AG04450 (cell line): ENCODE measurements around the gene AMPH. TPM values are rescaled to one million over a fixed set of nuclear protein-coding genes. Genes with fewer than 3 reads are reported as not detected.

ENCODE experiments used
- CTCF ChIA-PET: fragments of 300-600, 350-600 bp; formaldehyde crosslinking; extraction: SDS; loops from one replicate; lab custom pipeline; 2022; ENCODE audit warnings: antibody characterized with exemption, inconsistent platforms; lab: Charles Lee
- POLR2A ChIA-PET: fragments of 350-600 bp; formaldehyde crosslinking; extraction: SDS; loops from one replicate; lab custom pipeline; 2021; ENCODE audit warnings: antibody characterized with exemption, inconsistent platforms; lab: Yijun Ruan, JAX
- DNase-seq: peaks from one replicate; pipeline ENCODE4 v3.0.0-alpha.2; 2011; ENCODE audit warnings: low read depth, low spot score
- H3K27ac ChIP-seq: one replicate; pipeline ENCODE4 v1.5.1; 2012; ENCODE audit warnings: low read depth, low read length, control low read depth
- H3K27me3 ChIP-seq: one replicate; pipeline ENCODE4 v1.6.0; 2012; ENCODE audit warnings: low read length; ENCODE audit not compliant: control insufficient read depth, insufficient read depth
- H3K4me3 ChIP-seq: 2 replicates; pipeline ENCODE4 v1.5.1; 2011; ENCODE audit warnings: mild to moderate bottlenecking, low read depth, low read length, control low read depth
- H3K9me3 ChIP-seq: 2 replicates; pipeline ENCODE4 v1.5.1; 2012; ENCODE audit warnings: low read length; ENCODE audit not compliant: control insufficient read depth, insufficient read depth
- CTCF ChIP-seq: IDR thresholded peaks from 2 replicates; pipeline ENCODE4 v1.5.1; 2011; ENCODE audit warnings: low read depth, low read length, control low read depth, inconsistent platforms
- polyA plus RNA-seq: library from polyadenylated mRNA; depleted of rRNA; stranded (reverse); fragments of >200 nt; gene quantifications from 2 replicates; pipeline ENCODE4 v1.2.3, GENCODE V29; 2011
- small RNA-seq: library from RNA; depleted of rRNA; stranded (forward); fragments of <200 nt; gene quantifications from one replicate; pipeline ENCODE3, GENCODE V24; 2012; ENCODE audit warnings: low read depth; ENCODE audit not compliant: insufficient read length

AMPH gene
- polyA plus RNA-seq, 1 experiment = 19.5 TPM

DNA sequence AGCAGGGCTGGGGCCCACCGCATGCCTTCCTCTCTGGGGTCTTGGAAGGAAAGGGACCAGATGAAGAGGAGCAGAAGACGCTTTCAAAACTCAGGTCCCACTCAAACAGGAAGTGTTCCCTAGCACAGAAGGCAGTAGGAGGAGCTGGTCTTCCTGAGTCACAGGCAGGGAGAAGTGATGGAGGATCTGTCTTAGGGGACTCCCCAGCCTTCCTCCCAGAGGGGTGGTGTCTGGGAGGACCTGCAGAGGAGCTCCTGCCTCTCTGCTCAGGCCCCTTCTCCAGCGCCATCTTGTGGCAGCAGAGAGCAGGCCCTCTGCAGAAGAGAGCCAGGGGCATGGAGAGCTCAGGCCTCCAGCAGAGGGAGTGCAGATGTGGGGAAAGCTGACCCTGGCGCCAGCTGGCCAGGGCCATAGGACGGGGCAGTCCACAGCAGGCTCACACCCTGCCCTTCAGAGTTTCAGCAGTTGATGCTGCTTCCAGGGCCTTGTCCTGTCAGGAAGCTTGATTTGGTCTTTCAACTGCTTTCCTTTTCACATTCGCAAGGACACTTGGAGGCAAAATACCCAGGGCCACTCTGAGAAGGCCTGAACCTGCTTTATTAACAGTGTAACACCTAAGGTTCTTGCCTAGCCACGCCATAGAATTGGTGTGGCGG lies 295.6 kb downstream of the AMPH start:
- DNase-seq = peak; percentile 77
- Histone ChIP-seq H3K9me3 (no peaks in the 10 kb centered on the region), H3K27me3 (no peaks in the 10 kb centered on the region), H3K4me3 (peak overlapping the region; percentile 22), H3K27ac (no peak overlapping the region)
- ChIA-PET CTCF (interaction anchor here (0.6 to 5.4 kb wide), 65 partner anchors 9 to 1667 kb away, joined by 3 to 114 read pairs (median 4); partner anchors contain the start of gene STARD3NL), POLR2A (interaction anchor here (0.7 to 0.9 kb wide), 2 partner anchors 14 to 120 kb away, joined by 3 to 4 read pairs; no protein-coding TSS in a partner anchor)
- peak; percentile 99 for TF ChIP-seq CTCF

DNA sequence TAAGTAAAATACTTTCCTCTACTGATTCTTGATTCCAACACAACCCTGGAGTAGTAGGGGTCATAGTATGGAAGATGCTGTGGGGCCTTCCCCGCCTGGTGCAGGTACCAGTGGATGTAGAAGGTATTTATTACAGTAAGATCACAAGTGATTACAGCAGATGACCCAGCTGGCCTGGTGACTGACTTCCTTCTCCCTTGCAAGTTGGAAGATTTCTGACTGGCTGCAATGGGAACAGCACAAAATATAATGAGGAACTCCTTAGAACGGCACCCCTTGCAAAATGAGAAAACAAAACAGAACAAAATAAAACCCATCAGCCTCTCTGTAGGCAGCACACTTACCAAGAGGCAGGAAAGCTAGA lies 296.1 kb downstream of the AMPH start:
- Histone ChIP-seq H3K27ac (no peak overlapping the region), H3K27me3 (no peaks in the 10 kb centered on the region), H3K9me3 (no peaks in the 10 kb centered on the region), H3K4me3 (peak overlapping the region; percentile 22)
- POLR2A ChIA-PET = interaction anchor here (0.7 to 0.9 kb wide), 2 partner anchors 13 to 120 kb away, joined by 3 to 4 read pairs; no protein-coding TSS in a partner anchor
- CTCF ChIA-PET = interaction anchor here (0.6 to 5.4 kb wide), 50 partner anchors 8 to 434 kb away, joined by 3 to 114 read pairs (median 5); partner anchors contain the start of gene STARD3NL
- DNase-seq = no peak
- no peak for TF ChIP-seq CTCF

DNA sequence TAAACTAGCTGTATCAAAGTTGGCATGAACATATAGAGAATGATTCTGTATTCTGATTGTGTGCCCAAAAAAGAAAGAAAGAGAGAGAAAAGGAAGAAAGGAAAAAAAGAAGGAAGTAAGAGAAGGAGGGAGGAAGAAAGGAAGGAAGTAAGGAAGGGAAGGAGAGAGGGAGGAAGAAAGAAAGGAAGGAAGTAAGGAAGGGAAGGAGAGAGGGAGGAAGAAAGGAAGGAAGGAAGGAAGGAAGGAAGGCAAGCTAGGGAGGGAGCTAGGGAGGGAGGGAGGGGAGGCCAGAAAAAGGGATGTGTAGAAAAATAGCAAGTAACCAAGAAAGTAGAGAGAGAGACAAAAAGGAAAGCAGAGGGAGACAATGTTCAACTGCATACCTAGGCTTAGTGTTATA lies 297.0 kb downstream of the AMPH start:
- CTCF ChIA-PET = interaction anchor here (0.7 to 5.4 kb wide), 10 partner anchors 7 to 118 kb away, joined by 4 to 114 read pairs (median 30); no protein-coding TSS in a partner anchor
- no peak for TF ChIP-seq CTCF

More for the DNA sequence above, 297.0 kb downstream of the AMPH start:
- no peaks in the 10 kb centered on the region for H3K9me3 ChIP-seq
- POLR2A ChIA-PET = no interaction called here
- H3K4me3 ChIP-seq = no peak overlapping the region
- no peak for DNase-seq
- no peak overlapping the region for H3K27ac ChIP-seq
- peaks cover under 1% of the 10 kb centered on the region for H3K27me3 ChIP-seq

Small RNA genes lying within 50 kb of the gene (small RNA-seq; reads per million reads assigned to genes)
- gene RN7SL83P = not detected
- gene TRGV6 = not detected
